Stimulated activated CD8-positive, alpha-beta memory T cell treated with anti-CD3 and anti-CD28 coated beads, Interleukin-7, amount 100 ng/mL, for 1 hour (primary cell): ENCODE data around the gene THBS1.

ENCODE experiments used
- DNase-seq, 2 donors: peaks; one replicate each; pipeline ENCODE4 v3.0.0-alpha.2; 2020; ENCODE audit warnings: low read depth in 2 of 2

The THBS1 gene

DNA sequence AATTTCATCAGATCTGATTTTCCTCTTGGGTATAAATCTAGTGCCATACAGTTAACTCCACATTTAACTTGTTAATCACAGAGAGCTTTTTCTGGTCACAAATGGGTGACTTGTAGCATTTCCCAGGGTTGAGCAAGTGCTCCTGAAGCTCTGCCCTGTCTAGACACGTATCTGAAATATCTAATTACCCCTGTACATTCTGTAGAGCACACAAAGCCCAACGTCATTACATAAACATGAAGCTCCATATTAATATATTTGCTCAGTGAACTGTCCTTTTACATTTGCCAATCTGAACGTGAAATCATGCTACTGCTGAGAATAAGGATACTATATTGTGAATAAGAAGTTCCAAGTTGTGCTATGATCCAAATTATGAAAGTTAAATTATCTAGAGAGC lies 49.0 kb downstream of the THBS1 start:
- no peak for DNase-seq

DNA sequence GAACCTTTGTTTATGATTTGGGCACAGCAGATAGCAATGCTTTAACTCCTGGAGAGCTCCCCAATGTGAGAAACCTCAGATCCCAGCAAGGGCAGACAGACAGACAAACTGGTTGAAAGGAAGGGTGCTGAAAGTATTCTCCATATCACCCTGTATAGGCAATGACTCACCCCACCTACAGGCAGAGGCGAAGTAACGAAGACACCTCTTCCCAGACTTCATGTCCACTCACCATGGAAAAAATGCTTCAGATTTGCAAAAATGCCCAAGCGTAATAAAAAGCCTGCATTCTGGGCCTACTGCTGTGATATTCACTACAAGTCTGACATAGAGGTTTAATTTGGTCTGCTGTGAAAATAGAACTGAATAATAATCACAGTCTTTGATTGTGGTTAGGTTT lies 50.5 kb downstream of the THBS1 start:
- no peak for DNase-seq

DNA sequence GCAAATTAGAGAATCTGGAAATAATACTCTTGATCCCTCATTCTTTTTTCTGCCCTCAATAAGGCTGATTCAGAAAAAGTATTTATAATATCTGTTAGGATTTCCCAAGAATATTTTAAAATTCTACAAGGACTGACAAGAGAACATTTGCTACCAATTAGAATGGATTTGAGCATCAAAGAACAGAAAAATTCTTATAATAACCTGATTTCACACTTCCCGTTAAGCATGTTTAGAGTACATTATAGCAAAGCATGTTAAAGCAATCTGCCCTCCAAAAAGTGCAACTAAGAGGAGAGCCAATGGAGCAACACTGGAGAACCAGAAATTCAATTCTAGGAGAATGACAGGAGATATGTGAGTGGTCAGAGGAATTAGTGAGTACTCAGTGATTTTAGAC lies 57.2 kb downstream of the THBS1 start:
- no peak for DNase-seq

DNA sequence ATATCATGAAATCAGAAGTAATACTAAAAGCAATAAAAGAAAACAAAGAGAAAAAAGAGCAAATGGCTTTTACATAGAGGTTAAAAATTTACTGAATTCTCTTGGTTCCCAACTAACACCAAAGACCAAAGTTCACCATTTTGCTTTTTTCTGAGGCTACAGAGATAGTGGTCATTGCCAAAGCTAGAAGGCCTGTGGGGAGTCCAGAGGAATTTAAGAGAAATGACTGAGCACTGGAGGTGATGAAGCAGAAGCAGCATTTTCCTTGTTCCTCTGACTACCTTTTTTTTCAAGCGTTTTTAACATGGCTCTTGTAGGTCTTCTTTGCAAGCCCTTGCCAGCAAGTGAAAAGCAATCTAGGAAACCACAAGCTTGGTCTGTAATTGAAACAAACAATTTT lies 58.2 kb downstream of the THBS1 start:
- DNase-seq: no peak

DNA sequence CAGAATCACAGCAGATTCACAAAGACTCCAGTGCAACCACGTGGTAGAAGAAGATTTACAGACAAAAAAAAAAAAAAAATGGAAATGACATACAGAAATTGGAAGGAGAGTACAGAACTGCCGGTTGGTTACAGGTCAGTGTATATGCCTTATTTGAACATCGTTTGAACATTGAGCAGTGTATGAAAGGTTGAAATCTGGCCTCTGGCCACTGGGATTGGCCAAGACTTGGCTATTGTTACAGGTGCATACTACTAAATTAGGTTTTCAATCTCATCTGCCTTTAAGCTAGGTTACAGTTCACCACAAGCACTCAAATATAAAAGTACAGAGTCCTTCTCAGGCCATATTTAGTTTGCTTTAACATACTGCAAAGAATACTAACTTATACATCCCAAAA lies 59.8 kb downstream of the THBS1 start:
- no peak for DNase-seq

DNA sequence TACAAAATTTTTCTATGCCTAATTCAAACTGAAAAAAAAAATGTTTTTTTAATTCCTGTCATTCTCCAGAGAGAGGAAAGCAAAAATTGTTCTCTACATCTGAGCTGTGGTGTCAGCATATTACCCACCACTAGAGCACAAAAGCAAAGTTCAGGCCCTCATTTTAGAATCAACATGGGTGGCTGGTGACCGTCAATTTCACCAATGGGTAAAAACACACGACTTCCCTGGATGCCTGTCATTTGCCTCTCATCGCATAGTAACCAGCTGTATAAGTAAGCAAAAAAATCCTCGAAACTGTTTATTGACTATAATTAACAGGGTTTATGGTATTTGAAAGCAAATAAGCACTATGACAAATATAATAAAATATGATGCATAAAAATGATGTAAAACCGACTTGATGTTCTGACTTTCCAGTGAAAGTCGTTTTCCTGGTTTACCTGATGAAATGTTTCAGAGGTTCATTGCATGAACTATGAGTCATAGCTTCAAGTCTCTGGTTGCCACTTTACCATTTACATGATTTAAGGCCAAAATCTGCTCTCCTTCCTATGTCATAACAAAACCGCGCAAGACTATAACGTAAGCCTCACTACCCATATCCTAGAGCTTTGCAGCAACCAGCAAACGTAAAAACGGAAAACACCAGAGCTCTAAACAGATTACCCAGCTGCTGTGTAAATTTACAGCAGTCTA lies 60.5 kb downstream of the THBS1 start:
- DNase-seq: no peak

DNA sequence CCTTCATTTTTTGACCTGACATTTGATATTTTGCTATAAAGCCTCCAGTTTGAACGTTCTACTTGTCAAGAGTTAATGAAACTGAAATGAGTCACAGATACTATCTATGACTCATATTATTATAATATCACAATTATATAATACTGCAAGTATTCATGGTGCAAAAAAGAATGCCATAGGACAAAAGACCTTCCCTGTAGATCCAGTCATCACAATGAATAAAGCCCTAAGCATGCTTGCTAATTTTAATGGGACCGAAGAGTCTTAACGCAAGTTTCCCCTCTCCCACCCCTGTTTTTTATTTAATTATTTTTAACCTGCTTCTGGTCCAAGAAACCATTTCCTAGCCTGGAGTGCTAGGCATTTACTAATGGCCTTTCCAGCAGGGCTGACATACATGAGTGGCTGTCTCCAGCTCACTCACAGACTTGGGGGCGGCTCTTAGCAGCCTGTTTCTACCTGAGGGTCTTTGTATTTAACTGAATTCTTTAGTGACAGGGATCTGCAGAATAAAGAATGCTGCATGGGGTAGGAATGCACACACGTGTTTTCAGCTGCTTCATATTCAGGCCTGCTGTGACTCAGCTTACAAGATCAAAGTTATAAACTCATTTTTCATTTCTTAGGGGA lies 61.2 kb downstream of the THBS1 start:
- DNase-seq: no peak

DNA sequence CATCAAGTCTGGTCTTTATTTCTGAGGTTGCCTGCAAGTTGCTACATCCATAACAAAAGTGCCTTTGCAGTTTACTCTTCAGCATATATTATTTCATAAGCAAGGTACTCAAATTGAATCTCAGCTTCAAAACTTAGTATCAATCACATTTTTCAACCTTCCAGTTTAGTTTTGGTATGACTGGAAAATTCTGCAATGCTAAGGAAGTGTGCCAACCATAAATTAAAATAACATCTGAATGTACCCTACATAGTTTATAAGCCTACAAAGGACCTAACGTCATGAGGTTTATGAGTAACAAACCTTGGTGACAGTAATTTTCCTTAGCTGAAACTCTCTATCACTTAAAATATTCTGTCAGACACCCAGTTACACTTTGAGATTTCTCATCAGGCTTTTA lies 62.8 kb downstream of the THBS1 start:
- DNase-seq: no peak

DNA sequence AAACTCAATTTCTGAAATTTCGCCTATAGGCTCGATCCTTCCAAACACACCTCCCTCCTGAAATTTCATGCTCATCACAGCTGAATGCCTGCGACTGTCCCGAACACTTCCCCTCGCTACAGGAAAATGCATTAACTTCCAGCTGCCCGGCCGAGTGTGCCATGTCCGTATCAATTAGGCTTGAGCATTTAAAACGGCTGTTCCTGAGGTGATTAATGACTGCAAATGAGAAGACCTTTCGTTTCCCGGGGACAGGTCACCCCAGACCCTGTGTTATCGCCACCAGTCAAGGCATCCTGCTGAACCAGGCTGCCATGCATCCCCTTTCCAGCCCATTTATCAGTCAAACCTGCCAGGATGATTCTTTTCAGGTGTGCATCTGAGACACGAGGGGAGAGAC lies 63.3 kb downstream of the THBS1 start:
- DNase-seq: no peak

DNA sequence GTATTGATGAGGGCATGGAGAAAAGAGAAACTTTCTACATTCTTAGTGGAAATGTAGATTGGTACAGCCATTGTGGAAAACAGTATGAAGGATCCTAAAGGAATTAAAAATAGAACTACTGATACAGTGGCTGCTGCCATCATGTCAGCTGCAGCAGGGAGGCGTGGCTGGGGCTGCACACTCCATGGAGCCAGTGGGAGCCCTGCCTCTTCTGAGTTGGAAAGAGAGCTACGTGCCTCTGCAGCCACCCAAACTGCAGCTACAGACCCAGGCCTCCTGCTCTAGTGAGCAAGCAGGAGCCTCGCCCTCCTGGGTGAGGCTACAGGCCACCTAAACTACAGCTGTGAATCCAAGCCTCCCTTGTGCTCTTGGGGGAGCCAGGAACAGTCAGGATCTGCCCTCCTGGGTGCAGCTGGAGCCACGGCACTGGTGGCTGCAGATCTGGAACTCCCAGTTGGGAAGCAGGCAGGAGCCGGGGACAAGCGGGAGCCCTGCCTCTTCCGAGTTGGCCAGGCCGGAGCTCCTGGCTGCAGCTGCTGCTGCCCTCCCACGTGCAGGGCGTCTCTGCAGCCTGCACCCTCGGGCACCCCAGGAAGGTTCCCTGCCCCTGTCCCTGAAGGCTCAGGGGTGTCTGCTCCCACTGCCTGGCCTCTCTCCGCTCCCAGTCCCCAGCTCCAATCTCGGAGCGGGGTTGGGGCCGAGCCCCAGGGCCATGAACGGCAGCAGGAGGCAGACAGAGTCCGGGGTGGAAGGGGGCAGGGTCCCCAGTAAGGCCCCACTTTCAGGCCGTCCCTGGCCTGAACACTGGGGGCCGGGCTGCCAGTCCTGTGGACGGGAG lies 64.5 kb downstream of the THBS1 start:
- DNase-seq: no peak

DNA sequence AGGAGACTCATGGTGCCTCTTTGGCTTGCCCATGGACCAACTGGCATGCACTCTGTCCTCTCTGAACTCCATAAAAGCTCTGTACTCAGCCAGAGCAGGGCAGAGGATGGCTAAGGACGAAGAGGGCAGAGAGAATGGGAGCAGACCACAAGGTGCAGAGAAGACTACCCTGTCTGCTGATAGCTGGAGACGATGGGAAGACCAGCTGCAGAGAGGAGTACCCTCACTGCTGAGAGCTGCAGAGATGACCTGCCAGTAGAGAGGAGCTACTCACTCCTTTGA lies 65.0 kb downstream of the THBS1 start:
- DNase-seq: no peak

DNA sequence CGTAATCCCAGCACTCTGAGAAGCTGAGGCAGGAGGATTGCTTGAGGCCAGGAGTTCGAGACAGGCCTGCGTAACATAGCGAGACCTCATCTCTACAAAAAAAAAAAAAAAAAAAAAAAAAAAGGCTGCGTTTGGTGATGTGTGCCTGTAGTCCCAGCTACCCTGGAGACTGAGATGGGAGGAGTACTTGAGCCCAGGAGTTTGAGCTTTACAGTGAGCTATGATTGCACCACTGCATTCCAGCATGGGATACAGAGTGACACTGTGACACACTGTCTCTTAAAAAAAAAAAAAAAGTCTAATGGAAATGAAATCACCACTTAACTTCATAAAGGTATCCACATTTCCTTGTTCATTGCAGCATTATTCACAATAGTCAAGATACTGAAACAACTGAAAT lies 65.5 kb downstream of the THBS1 start:
- no peak for DNase-seq
